GM19239 (cell line): ENCODE measurements around the gene POP4.

Source experiments
- DNase-seq: peaks from one replicate; pipeline ENCODE4 v3.0.0; 2011; ENCODE audit warnings: low spot score; ENCODE audit not compliant: insufficient read length
- FAIRE-seq: peaks from 2 replicates; lab custom pipeline; 2011; peaks lifted over from hg19 to GRCh38; lab: Jason Lieb, UNC

POP4 gene

GRCh38 chr19:29628661-29629385, 22.7 kb downstream of the POP4 start:
- DNase-seq (no peak), FAIRE-seq (no peak)

- FAIRE-seq = no peak
Measured at GRCh38 chr19:29629836-29630534, 23.9 kb downstream of the POP4 start.

GRCh38 chr19:29630655-29631054, 24.6 kb downstream of the POP4 start:
- no peak for FAIRE-seq
- no peak for DNase-seq

More at GRCh38 chr19:29629836-29630534, 23.9 kb downstream of the POP4 start:
- DNase-seq = no peak

- FAIRE-seq (no peak), DNase-seq (no peak)
Measured at GRCh38 chr19:29631450-29631849, 25.4 kb downstream of the POP4 start.

GRCh38 chr19:29634002-29634401, 27.9 kb downstream of the POP4 start:
- FAIRE-seq = no peak

GRCh38 chr19:29634423-29635130, 28.5 kb downstream of the POP4 start:
- DNase-seq = no peak
- FAIRE-seq = no peak

More at GRCh38 chr19:29634002-29634401, 27.9 kb downstream of the POP4 start:
- DNase-seq = no peak

GRCh38 chr19:29635963-29636362, 29.9 kb downstream of the POP4 start:
- FAIRE-seq (no peak), DNase-seq (no peak)

GRCh38 chr19:29636553-29637360, 30.7 kb downstream of the POP4 start:
- no peak for DNase-seq
- FAIRE-seq = no peak

GRCh38 chr19:29639086-29639485, 33.0 kb downstream of the POP4 start:
- FAIRE-seq (no peak), DNase-seq (no peak)

GRCh38 chr19:29640231-29640630, 34.1 kb downstream of the POP4 start:
- FAIRE-seq (no peak), DNase-seq (no peak)

- DNase-seq (no peak), FAIRE-seq (no peak)
Measured at GRCh38 chr19:29641597-29641996, 35.5 kb downstream of the POP4 start.

- DNase-seq (no peak), FAIRE-seq (no peak)
Measured at GRCh38 chr19:29643361-29643935, 37.4 kb downstream of the POP4 start.

- FAIRE-seq (no peak), DNase-seq (no peak)
Measured at GRCh38 chr19:29644210-29644609, 38.1 kb downstream of the POP4 start.

- no peak for DNase-seq
- no peak for FAIRE-seq
Measured at GRCh38 chr19:29645491-29645867, 39.4 kb downstream of the POP4 start.

- DNase-seq (no peak), FAIRE-seq (no peak)
Measured at GRCh38 chr19:29645911-29646310, 39.8 kb downstream of the POP4 start.

- FAIRE-seq = no peak
- DNase-seq = no peak
Measured at GRCh38 chr19:29650772-29651387, 44.8 kb downstream of the POP4 start.

GRCh38 chr19:29651622-29652394, 45.7 kb downstream of the POP4 start:
- FAIRE-seq (no peak), DNase-seq (no peak)

- DNase-seq (no peak), FAIRE-seq (no peak)
Measured at GRCh38 chr19:29653398-29653797, 47.3 kb downstream of the POP4 start.
